Stimulated activated CD4-positive, alpha-beta T cell treated with anti-CD3 and anti-CD28 coated beads, Interleukin-1b, Interleukin-23, amount 100 ng/mL, for 24 hours (primary cell): ENCODE results near the gene POU6F1.

Source experiments
- DNase-seq, 4 experiments: peaks; one replicate each; pipeline ENCODE4 v3.0.0-alpha.2; 2020; ENCODE audit warnings: low read depth in 4 of 4, low spot score in 1 of 4

The POU6F1 gene

GRCh38 chr12:51162217-51162616, 55.6 kb downstream of the POU6F1 start:
- no peak for DNase-seq

GRCh38 chr12:51160814-51161459, 56.9 kb downstream of the POU6F1 start:
- DNase-seq = no peak

GRCh38 chr12:51156245-51156765, 61.6 kb downstream of the POU6F1 start:
- DNase-seq = no peak

DNA sequence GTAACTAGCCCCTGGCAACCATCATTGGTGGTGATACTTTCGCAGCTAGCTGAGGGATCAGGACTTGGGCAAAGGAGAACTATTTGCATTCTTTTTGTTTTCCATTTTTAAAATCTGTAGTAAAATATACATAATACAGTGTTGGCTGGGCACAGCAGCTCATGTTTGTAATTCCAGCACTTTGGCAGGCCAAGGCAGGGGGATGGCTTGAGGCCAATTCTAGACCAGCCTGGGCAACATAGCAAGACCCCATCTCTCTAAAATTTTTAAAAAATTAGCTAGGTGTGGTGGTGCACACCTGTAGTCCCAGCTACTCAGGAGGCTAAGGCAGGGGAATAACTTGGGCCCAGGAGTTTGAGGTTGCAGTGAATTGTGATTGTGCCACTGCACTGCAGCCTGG, 64.9 kb downstream of the POU6F1 start:
- DNase-seq = no peak

DNA sequence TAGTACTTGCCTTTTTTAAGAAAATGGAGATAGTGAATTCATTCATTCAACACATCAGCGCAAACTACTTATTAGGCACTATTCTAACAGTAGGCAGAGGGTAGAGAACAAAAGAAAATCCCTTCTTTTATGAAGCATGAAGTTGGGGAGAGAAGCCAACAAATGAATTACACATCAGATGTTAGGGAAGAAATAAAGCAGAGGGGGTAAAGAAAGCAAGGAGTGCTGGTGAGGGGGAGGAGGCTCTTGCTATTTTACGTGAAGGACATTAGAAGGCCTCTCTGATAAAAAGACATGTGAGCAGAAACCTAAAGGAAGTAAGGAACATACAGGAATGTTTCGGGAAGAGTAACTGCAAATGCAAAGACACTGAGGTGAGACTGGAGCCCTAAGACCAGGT, 67.1 kb downstream of the POU6F1 start:
- no peak for DNase-seq

- DNase-seq = no peak
Observed at GRCh38 chr12:51147309-51147708, 70.6 kb downstream of the POU6F1 start.

DNA sequence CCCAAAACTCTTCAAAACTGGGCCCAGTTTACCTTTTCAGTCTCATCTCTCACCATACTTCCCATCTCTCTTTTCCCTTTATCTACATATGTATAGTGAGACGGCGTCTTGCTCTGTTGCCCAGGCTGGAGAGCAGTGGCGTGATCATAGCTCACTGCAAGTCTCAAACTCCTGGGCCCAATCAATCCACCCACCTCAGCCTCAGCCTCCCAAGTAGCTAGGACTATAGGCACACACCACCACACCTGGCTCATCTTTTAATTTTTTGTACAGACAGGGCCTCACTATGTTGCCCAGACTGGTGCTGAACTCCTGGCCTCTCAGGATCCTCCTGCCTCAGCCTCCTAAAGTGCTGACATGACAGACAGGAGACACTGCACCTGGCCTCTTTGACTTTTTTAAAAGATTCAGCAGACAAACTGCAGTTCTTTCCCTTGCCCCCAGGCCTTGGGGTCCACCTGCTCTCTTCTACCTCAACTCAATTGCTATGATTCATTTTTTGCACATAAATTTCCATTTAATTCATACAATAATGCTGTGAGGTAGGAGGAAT, 78.5 kb downstream of the POU6F1 start:
- no peak for DNase-seq
